HG02970 (cell line): Measurements from ENCODE around the gene SERINC5.
"Not testable (repeated sequence)": the region's sequence is repeated elsewhere in the genome, so short reads cannot be mapped to it uniquely, and the experiment has no call there.

Experiments used
- ATAC-seq: cut with Tn5 transposase; IDR thresholded peaks from one replicate; pipeline ENCODE4 v1.9.1; 2021; ENCODE audit warnings: mild to moderate bottlenecking, moderate library complexity, moderate number of reproducible peaks; ENCODE audit not compliant: unreplicated experiment, low FRiP score

SERINC5 gene

DNA sequence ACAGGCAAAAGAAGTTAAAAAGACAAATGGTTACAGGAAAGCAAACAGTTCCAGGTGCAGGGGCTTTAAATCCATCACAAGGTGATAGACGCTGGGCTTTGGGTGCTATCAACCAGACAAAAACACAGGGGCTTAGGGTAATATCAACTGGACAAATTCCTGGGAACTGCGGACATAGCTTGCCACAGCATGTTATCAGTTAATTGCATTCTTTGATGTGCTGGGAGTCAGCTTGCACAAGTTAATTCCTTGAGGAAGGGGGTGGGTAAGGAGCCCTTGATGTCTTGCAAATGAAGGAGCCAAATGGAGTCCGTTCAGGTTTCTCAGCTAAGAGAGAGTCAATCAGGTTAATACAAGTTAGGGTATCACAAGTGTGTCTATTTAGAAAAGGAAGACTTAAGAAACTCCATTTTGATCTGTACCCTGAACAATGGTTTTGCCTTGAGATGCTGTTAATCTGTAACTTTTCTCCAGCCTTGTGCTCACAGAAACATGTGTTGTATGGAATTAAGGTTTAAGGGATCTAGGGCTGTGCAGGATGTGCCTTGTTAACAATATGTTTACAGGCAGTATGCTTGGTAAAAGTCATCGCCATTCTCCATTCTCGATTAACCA, 144.4 kb downstream of the SERINC5 start:
- not testable (repeated sequence) for ATAC-seq

- ATAC-seq, result no peak
Observed at GRCh38 chr5:80109646-80110478, 146.0 kb downstream of the SERINC5 start.

- no peak for ATAC-seq
Observed at GRCh38 chr5:80106916-80107315, 148.9 kb downstream of the SERINC5 start.

DNA sequence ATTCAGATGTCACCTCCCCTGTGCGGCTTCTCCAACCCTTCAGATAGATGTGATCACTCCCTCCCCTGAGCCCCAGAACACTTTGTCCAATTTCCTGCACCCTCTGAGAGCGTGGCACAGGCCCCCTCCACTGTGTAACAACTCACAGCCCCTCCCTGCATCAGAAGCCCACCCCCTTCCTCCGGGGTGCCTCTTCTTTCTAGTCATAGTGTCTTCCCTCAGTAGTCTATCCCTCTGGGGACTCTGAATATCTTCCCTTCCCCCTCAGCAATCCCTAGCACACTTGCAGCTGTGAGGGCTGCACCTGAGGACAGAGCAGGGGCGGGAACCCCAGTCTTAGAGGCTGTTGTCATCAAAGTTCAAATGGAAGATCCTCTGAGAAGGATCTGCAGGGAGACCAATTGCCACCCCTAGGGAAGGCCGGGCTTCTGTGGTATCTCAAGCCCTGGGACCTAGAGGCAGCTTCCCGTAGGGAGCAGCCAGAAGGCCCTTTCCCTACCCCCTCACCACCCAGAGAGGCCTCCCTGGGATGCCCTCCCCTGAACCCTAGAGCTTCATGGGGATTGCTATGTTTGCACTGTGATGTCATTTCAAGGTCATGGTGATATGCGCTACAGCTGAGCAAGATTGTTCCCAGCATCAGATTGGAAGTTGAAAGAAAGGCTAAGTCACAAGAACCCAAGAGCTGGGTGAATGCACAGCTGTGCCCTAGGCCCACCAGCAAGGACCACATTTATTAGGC, 150.0 kb downstream of the SERINC5 start:
- no peak for ATAC-seq

- ATAC-seq, result no peak
Observed at GRCh38 chr5:80103371-80103770, 152.5 kb downstream of the SERINC5 start.

GRCh38 chr5:80101993-80102392, 153.9 kb downstream of the SERINC5 start:
- no peak for ATAC-seq

- no peak for ATAC-seq
Observed at GRCh38 chr5:80097451-80097850, 158.4 kb downstream of the SERINC5 start.

GRCh38 chr5:80094236-80094738, 161.6 kb downstream of the SERINC5 start:
- ATAC-seq, result no peak

DNA sequence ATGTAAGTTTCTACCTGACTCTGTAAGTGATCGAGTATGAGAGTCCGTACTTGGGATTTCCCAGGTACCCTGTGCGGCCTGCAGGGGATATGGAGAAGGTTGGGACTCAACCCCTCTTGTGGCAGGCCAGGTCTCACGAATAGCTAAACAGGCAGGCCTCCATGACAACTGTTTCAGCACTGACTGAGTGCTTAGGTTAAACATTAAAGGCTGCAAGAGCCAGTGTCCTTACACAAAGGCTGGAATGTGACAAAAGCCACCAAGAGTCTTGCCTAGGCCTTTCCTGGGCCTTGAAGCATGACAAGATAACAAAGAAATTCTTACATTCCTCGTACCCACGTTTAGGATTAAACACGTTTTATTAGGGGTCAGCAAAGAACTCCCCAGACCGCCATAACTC, 162.1 kb downstream of the SERINC5 start:
- no peak for ATAC-seq

- ATAC-seq, result no peak
Observed at GRCh38 chr5:80092486-80093107, 163.3 kb downstream of the SERINC5 start.

DNA sequence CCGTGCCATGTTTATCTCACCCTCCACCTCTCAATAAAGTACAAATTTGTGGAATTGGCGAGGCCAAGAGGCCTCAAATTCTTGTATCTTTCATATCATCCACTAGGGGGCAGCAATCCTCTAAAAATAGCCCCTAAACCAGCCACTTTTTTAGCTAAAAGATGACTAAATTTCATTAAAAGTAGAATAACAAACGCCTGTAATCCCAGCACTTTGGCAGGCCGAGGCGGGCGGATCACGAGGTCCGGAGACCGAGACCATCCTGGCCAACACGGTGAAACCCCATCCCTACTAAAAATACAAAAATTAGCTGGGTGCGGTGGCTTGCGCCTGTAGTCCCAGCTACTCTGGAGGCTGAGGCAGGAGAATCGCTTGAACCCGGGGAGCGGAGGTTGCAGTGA, 164.1 kb downstream of the SERINC5 start:
- ATAC-seq, result not testable (repeated sequence)

DNA sequence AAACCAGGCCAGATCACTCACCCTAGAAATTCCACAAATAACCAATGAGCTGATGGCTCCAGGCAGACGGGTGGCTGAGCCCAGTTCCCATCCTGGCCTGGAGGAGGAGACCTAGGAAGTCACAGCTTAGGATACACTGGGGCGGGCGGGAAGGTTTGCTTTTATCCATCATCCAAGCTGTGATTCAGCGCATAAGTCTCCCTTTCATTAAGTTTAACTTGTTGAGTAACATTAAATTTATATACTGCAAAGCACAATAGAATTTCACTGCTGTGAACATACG, 165.0 kb downstream of the SERINC5 start:
- no peak for ATAC-seq

DNA sequence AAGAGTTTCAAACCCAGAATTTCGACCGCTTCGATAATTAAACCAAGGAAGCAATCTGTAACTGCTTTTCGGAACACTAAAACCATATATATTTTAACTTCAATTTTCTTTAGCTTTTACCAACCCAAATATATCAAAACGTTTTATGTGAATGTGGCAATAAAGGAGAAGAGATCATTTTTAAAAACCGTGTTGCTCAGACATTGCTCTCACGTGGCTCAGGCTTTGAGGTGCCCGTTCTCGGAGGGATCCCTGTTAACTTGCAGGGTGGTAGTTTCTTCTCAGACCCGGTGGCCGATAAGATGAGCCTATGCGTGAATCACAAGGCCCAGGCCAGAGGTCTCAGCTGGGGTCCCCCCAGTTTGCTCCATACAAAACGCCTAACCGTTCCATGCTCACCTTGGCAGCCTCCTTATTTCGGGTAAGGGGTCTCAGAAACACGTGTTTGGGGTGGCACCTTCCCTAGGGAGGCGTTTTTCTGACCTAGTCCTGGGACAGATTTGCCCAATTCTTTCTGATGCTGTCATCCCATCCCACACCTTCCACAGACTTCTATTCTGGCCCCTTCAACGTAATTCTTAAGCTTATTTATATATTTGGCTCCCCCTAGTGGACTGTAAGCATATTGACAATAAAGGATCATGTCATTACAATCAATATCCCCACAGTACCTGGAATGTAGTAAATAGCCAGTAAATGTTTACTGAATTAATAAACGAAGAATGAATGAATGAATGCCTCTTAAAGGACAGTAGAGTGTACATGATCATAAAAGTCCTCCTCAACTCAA, 172.6 kb downstream of the SERINC5 start:
- no peak for ATAC-seq

DNA sequence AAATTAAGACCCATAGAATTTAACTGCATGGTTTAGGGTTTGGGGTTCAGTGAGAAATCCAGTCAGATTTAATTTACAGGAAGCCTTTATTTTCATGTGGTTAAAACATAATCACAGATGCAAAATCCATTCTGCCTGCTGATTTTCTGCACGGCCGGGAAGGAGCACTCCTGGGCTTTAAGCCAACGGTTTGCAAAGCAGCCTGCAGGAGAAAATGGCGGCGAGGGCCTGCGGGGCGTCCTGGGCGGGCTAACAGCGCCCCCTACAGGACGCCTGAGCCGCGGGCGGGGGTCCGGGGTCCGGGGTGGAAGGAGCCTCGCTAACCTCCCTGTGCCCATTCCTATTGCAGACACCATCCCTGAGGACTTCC, 173.1 kb downstream of the SERINC5 start:
- ATAC-seq, result no peak

DNA sequence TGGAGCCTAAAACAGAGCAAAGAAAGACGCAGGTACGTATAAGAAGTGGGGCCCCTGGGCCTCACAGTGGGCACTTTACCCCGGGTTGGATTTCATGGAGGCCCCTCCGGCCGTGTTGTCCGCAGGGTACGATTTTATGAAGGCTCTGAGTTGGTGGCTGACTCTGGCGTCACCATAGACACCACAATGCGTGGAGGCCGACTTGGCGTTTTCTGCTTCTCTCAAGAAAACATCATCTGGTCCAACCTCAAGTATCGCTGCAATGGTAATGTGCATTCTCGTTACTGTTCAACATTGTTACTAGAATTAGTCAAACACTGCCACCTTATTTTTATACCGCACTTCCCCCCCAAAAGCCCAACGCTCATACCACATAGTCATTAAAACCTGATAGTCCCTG, 173.6 kb downstream of the SERINC5 start:
- no peak for ATAC-seq

DNA sequence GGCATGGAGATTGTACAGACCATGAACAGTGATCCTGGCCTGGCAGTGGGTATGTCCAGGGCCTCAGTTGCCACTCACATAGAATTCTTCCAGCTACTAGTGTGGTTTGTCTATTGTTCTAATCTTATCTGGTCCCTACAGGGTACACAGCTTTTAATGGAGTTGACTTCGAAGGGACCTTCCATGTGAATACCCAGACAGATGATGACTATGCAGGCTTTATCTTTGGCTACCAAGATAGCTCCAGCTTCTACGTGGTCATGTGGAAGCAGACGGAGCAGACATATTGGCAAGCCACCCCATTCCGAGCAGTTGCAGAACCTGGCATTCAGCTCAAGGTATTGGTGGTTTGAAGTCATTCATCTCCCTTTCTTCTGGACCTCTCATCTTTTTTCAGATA, 176.9 kb downstream of the SERINC5 start:
- ATAC-seq, result no peak

- no peak for ATAC-seq
Observed at GRCh38 chr5:80077051-80077714, 178.7 kb downstream of the SERINC5 start.

- ATAC-seq, result no peak
Observed at GRCh38 chr5:80076131-80077050, 179.5 kb downstream of the SERINC5 start.
